Endothelial cell of umbilical vein (primary cell): ENCODE measurements around the gene C16orf86. TPM values are rescaled to one million over a fixed set of nuclear protein-coding genes. Genes with fewer than 3 reads are reported as not detected.

Source experiments
- BruUV-seq: library from RNA; stranded (reverse); fragments of 400-500 nt; replicated peaks from 2 replicates; lab custom pipeline; 2021; lab: Mats Ljungman, UMichigan
- CTCF ChIA-PET: fragments of 300-600, 350-600 bp; sonication (Branson Sonifier 250); formaldehyde crosslinking; loops from one replicate; lab custom pipeline; 2021; ENCODE audit warnings: antibody characterized with exemption, inconsistent platforms; lab: Charles Lee
- POLR2A ChIA-PET: fragments of 300-600, 350-600 bp; sonication (Branson Sonifier 250); formaldehyde crosslinking; loops from one replicate; lab custom pipeline; 2021; ENCODE audit warnings: antibody characterized with exemption, inconsistent platforms; lab: Charles Lee
- DNase-seq: peaks from one replicate; pipeline ENCODE4 v3.0.0-alpha.2; 2011; ENCODE audit warnings: low read depth, low spot score
- FAIRE-seq: peaks from 2 replicates; lab custom pipeline; 2011; peaks lifted over from hg19 to GRCh38; lab: Jason Lieb, UNC
- H2AFZ ChIP-seq: 2 replicates; pipeline ENCODE4 v1.6.0; 2012; ENCODE audit warnings: low read depth, low read length, control low read depth, inconsistent platforms
- H3K27ac ChIP-seq: 2 replicates; pipeline ENCODE4 v1.5.1; 2011; ENCODE audit warnings: low read depth, mild to moderate bottlenecking, control low read depth, low read length, moderate library complexity; ENCODE audit not compliant: insufficient read depth
- H3K27me3 ChIP-seq, 2 experiments: 2 replicates each; pipeline versions ENCODE4 v1.6.0 to v1.6.1; 2011; ENCODE audit warnings: low read length in 2 of 2, mixed read lengths in 1 of 2; ENCODE audit not compliant: control insufficient read depth in 2 of 2, insufficient read depth in 2 of 2
- H3K36me3 ChIP-seq, 2 experiments: 2 replicates in 1 of 2; 3 replicates in 1 of 2; pipeline ENCODE4 v1.5.1; 2011; ENCODE audit warnings: low read length in 2 of 2, mild to moderate bottlenecking in 1 of 2, moderate library complexity in 1 of 2; ENCODE audit not compliant: control insufficient read depth in 2 of 2, insufficient read depth in 2 of 2; ENCODE audit errors: extremely low read depth in 1 of 2
- H3K4me1 ChIP-seq: 3 replicates; pipeline ENCODE4 v1.5.1; 2011; ENCODE audit warnings: mild to moderate bottlenecking, low read length; ENCODE audit not compliant: control insufficient read depth, insufficient read depth; ENCODE audit errors: extremely low read depth
- H3K4me2 ChIP-seq: 2 replicates; pipeline ENCODE4 v1.6.1; 2011; ENCODE audit warnings: low read length, control low read depth, mixed read lengths; ENCODE audit not compliant: insufficient read depth
- H3K4me3 ChIP-seq, 3 experiments: fragments of 200-600 bp in 1 of 3; sonication (generic), shearing (Covaris generic) in 1 of 3; replicated peaks in 1 of 3; 2 replicates each; pipeline ENCODE4 v1.5.1; 2011 to 2016; ENCODE audit warnings: control low read depth in 3 of 3, low read length in 3 of 3, mild to moderate bottlenecking in 2 of 3, inconsistent platforms in 1 of 3, low read depth in 1 of 3, moderate library complexity in 1 of 3; ENCODE audit not compliant: insufficient read depth in 1 of 3
- H3K79me2 ChIP-seq: 2 replicates; pipeline ENCODE4 v1.6.0; 2012; ENCODE audit warnings: low read length, inconsistent platforms; ENCODE audit not compliant: control insufficient read depth, insufficient read depth
- H3K9ac ChIP-seq: replicated peaks from 2 replicates; pipeline ENCODE3; 2011; ENCODE audit warnings: low read length, control low read depth; ENCODE audit not compliant: insufficient read depth; ENCODE audit errors: extremely low read depth
- H3K9me1 ChIP-seq: replicated peaks from 3 replicates; pipeline ENCODE4 v1.6.0; 2011; ENCODE audit warnings: mild to moderate bottlenecking, low read length; ENCODE audit not compliant: control insufficient read depth, insufficient read depth; ENCODE audit errors: extremely low read depth
- H3K9me3 ChIP-seq: replicated peaks from 2 replicates; pipeline ENCODE4 v1.5.1; 2012; ENCODE audit warnings: low read length, inconsistent platforms; ENCODE audit not compliant: control insufficient read depth, insufficient read depth
- H4K20me1 ChIP-seq: replicated peaks from 2 replicates; pipeline ENCODE3; 2011; ENCODE audit warnings: mild to moderate bottlenecking, low read length; ENCODE audit not compliant: control insufficient read depth, insufficient read depth; ENCODE audit errors: extremely low read depth
- CTCF ChIP-seq, 2 donors: IDR thresholded peaks; 1 replicate in 1 of 2; 2 replicates in 1 of 2; pipeline ENCODE4 v1.5.1; 2011; ENCODE audit warnings: low read length in 2 of 2, mild to moderate bottlenecking in 2 of 2, moderate library complexity in 2 of 2, control low read depth in 1 of 2, inconsistent platforms in 1 of 2, low read depth in 1 of 2; ENCODE audit not compliant: insufficient read depth in 1 of 2; ENCODE audit errors: extremely low read depth in 1 of 2
- EZH2 ChIP-seq: IDR thresholded peaks from 2 replicates; pipeline ENCODE4 v1.6.1; 2012; ENCODE audit warnings: borderline replicate concordance, low read depth, mild to moderate bottlenecking, moderate library complexity, low read length, inconsistent platforms; ENCODE audit not compliant: severe bottlenecking
- FOS ChIP-seq: IDR thresholded peaks from 2 replicates; pipeline ENCODE4 v1.6.1; 2011; ENCODE audit warnings: mild to moderate bottlenecking, low read length, moderate library complexity, borderline replicate concordance; ENCODE audit not compliant: insufficient read depth
- GATA2 ChIP-seq: IDR thresholded peaks from 2 replicates; pipeline ENCODE4 v1.7.0; 2011; ENCODE audit warnings: low read depth, mild to moderate bottlenecking, moderate library complexity, mixed read lengths, low read length; ENCODE audit not compliant: insufficient read length, insufficient read depth
- JUN ChIP-seq: IDR thresholded peaks from 2 replicates; pipeline ENCODE4 v1.6.1; 2011; ENCODE audit warnings: borderline replicate concordance, low read depth; ENCODE audit not compliant: insufficient read length, insufficient read depth
- MAX ChIP-seq: IDR thresholded peaks from 2 replicates; pipeline ENCODE4 v1.6.1; 2011; ENCODE audit not compliant: insufficient read depth, insufficient read length
- MYC ChIP-seq: IDR thresholded peaks from one replicate; pipeline ENCODE4 v1.6.1; 2011; ENCODE audit warnings: mild to moderate bottlenecking, low read depth, low read length
- POLR2A ChIP-seq: IDR thresholded peaks from 2 replicates; pipeline ENCODE4 v1.6.1; 2012; ENCODE audit warnings: low read depth, mild to moderate bottlenecking, control low read depth, low read length
- POLR2AphosphoS5 ChIP-seq: IDR thresholded peaks from 2 replicates; pipeline ENCODE4 v1.6.1; 2012; ENCODE audit warnings: low read depth, mild to moderate bottlenecking, control low read depth, low read length, moderate library complexity; ENCODE audit not compliant: insufficient read depth
- dilution Hi-C: fragments of 300-500 bp; cut with MboI; formaldehyde crosslinking; loops from one replicate; pipeline ENCODE4 v1.15.0; 2019; ENCODE audit warnings: low sequenced_read_pairs; ENCODE audit not compliant: extremely low pct_ligation_motif_present
- intact Hi-C: fragments of 100-400 bp; cut with micrococcal nuclease; formaldehyde crosslinking; loops from one replicate; pipeline ENCODE4 v1.10.0; 2022
- polyA plus RNA-seq, 4 experiments: library from polyadenylated mRNA; depleted of rRNA in 3 of 4; stranded (reverse) in 3 of 4; unstranded in 1 of 4; fragments of >200 nt; gene quantifications; 2 replicates each; pipeline versions ENCODE4 v1.2.1 to v1.2.3, GENCODE V29; 2011 to 2012; ENCODE audit warnings: missing spikeins in 1 of 4
- total RNA-seq: library from RNA; stranded (reverse); gene quantifications from 2 replicates; pipeline ENCODE4 v1.2.3, GENCODE V29; 2021

Gene C16orf86
- total and polyA plus RNA-seq, 2 donors (not counting 3 experiments of a cell fraction or from before 2014, with no cell fraction given): 0.62 to 0.98 TPM

- no peaks in the 10 kb centered on the region for H3K27me3 ChIP-seq
- no peak for TF ChIP-seq MAX
- no peak for TF ChIP-seq JUN
- no peak for TF ChIP-seq GATA2
- TF ChIP-seq MYC: no peak
- TF ChIP-seq CTCF (IDR thresholded peaks at IDR 0.05; ENCODE audit: extremely low read depth in 1 of 2, insufficient read depth in 1 of 2, low read depth in 1 of 2, low read length in 2 of 2): no peak
- no peak for TF ChIP-seq POLR2AphosphoS5
- TF ChIP-seq EZH2: no peak
- TF ChIP-seq POLR2A: no peak
- no peak for TF ChIP-seq FOS
- BruUV-seq: no TSS peak
- H3K4me3 ChIP-seq: no peak overlapping the region
- H3K9ac ChIP-seq: no peak overlapping the region
- H2AFZ ChIP-seq: no peak overlapping the region
- no peaks in the 10 kb centered on the region for H3K9me1 ChIP-seq
- peaks cover 15% of the 10 kb centered on the region for H3K4me1 ChIP-seq
- H3K36me3 ChIP-seq: peaks cover 0 to 6% of the 10 kb centered on the region in 2 experiments
- dilution Hi-C loops: no loop called here
- no peaks in the 10 kb centered on the region for H4K20me1 ChIP-seq
- H3K4me2 ChIP-seq: no peak overlapping the region
- H3K9me3 ChIP-seq: no peaks in the 10 kb centered on the region
- POLR2A ChIA-PET: interaction anchor here (0.9 to 1.5 kb wide), 2 partner anchors 130 to 146 kb away, joined by 3 to 4 read pairs; no protein-coding TSS in a partner anchor
- H3K79me2 ChIP-seq: no peaks in the 10 kb centered on the region
- intact Hi-C loops: no loop called here
- CTCF ChIA-PET: interaction anchor here (0.6 to 12.7 kb wide), 22 partner anchors 9 to 373 kb away, joined by 3 to 163 read pairs (median 3); partner anchors contain the start of genes ATP6V0D1, CARMIL2, CTCF and NUTF2
- no peak overlapping the region for H3K27ac ChIP-seq
- FAIRE-seq (no peak), DNase-seq (no peak)
Observed at GRCh38 chr16:67667453-67667816, 821 bp downstream of the C16orf86 start.
